C4-2B (cell line): ENCODE measurements around the gene GAS7.

Experiments
- H3K27ac ChIP-seq: fragments of 450-650 bp; 2 replicates; pipeline ENCODE4 v1.5.1; 2017
- CTCF ChIP-seq: fragments of 450-650 bp; conservative IDR thresholded peaks from 2 replicates; pipeline ENCODE4 v1.5.1; 2017; ENCODE audit warnings: mild to moderate bottlenecking
- ZFX ChIP-seq: fragments of 450-650 bp; IDR thresholded peaks from 2 replicates; pipeline ENCODE4 v1.6.1; 2017

GAS7 gene

GRCh38 chr17:9951803-9952202 lies 246.6 kb downstream of the GAS7 start:
- TF ChIP-seq ZFX, result no peak
- TF ChIP-seq CTCF, result no peak
- no peak overlapping the region for H3K27ac ChIP-seq

GRCh38 chr17:9948928-9949327 lies 249.5 kb downstream of the GAS7 start:
- no peak overlapping the region for H3K27ac ChIP-seq
- TF ChIP-seq ZFX (no peak), CTCF (no peak)

DNA sequence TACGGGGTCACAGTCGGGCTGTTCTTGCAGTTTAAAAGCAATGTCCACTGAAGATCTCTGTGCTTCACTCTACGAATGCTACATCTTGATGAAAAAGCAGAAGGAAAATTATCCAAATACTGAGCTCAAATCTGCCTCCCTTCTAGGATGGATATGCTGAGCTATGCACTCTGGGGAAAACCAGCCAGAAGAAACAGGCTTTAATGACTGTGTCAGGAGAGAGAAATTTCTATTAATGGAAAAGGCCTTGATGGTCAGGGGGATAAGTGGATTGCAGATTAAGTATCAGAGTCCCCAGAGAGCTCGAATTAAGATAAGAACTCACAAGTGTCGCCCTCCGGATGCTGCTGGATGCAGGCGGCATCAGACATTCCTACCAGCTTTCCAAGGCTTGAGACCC lies 253.7 kb downstream of the GAS7 start:
- no peak overlapping the region for H3K27ac ChIP-seq
- TF ChIP-seq CTCF (no peak), ZFX (no peak)

DNA sequence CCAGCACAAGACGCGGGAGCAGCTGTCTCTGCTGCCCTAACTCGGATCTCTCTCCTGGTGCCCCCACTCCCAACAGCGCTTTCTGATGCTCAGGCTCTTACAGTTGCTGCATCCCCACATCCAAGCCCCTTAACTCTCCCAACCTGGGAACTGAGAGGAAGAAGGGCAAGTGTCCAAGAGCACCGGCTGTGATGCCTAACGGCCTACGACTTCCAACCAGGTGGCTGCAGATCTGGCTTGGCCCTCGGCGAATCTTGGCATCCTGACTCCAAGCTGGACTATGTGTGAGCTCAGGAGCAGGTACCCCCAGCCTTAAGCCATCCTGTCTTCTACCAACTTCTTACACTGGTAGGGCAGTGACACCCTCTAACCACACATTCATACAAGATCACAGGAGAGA lies 255.1 kb downstream of the GAS7 start:
- no peak overlapping the region for H3K27ac ChIP-seq
- TF ChIP-seq ZFX, result no peak
- no peak for TF ChIP-seq CTCF

- no peak overlapping the region for H3K27ac ChIP-seq
- no peak for TF ChIP-seq ZFX
- no peak for TF ChIP-seq CTCF
Measured at GRCh38 chr17:9942885-9943284, 255.5 kb downstream of the GAS7 start.

DNA sequence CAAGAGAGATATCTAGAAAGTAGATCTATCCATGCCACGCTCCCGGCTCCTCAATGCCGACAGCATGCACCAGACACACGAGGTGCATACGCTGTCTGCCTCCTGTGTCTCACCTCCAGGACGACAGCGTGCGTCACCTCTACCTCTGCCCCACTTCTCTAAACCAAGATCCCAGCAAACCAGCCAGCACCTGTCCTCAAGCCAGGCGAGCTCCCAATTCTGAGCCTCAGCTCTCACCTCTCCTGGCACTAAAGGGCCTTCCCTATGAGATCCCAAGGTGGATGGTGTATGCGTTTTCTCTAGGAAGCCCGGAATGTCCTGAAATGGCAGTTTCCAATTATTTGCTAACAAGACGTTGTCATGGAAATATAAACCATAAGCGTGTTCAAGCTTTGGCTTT lies 257.1 kb downstream of the GAS7 start:
- TF ChIP-seq ZFX (no peak), CTCF (no peak)
- H3K27ac ChIP-seq, result no peak overlapping the region

DNA sequence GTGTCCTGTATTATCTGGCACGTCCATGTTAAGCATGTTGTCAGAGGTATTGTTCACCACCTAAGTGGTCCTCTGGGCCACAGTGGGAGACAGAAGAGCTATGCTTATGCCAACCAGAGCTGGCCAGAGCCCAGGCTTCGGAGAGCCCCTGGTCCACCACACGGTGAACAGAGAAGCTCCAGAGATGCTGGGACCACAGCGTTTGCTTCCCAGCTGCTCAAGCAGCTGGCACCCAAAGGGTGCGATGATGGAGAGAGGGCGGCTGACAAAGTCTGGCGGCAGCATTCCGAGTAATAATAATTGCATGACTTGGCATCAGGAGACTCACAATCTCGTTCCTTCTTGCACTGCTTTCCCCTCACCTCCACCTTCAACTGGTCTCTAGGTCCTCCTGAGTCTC lies 257.6 kb downstream of the GAS7 start:
- no peak for TF ChIP-seq ZFX
- TF ChIP-seq CTCF, result no peak

DNA sequence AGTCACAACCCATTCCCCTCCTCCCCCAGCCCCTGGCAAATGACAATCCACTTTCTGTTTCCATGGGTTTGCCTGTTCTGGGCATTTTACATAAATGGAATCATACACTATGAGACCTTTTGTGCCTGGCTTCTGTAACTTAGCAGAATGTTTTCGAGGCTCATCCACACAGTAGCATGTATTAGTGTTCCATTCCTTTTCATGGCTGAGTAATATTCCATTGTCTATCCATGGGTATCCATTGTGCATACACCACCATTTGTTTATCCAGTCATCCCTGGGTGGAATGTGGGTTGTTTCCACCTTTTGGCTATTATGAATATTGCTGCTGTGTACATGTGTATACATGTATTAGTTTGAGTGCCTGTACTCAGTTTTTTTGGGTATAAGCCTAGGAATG lies 259.6 kb downstream of the GAS7 start:
- no peak for TF ChIP-seq CTCF
- no peak for TF ChIP-seq ZFX
- no peak overlapping the region for H3K27ac ChIP-seq

More for the DNA sequence above, 257.6 kb downstream of the GAS7 start:
- no peak overlapping the region for H3K27ac ChIP-seq
